Esophagus muscularis mucosa (tissue), 4 donors: ENCODE measurements around the gene LDLRAD2.

Experiments used
- EP300 ChIP-seq: sonication (generic); formaldehyde crosslinking; IDR thresholded peaks from one replicate; pipeline ENCODE4 v1.6.1; 2017; ENCODE audit warnings: antibody characterized with exemption
- POLR2A ChIP-seq: fragments of 450-650 bp; IDR thresholded peaks from one replicate; pipeline ENCODE4 v1.6.1; 2017; ENCODE audit warnings: antibody characterized with exemption, moderate library complexity, mild to moderate bottlenecking, low read depth
- POLR2AphosphoS5 ChIP-seq, 2 donors: sonication (generic); formaldehyde crosslinking; IDR thresholded peaks; one replicate each; pipeline ENCODE4 v1.6.1; 2017; ENCODE audit warnings: antibody characterized with exemption in 2 of 2
- TF ChIP-seq, protein P1 (sequence below), 3 experiments: fragments of 200-600 bp in 2 of 3; fragments of 450-650 bp in 1 of 3; sonication (generic) in 2 of 3; IDR thresholded peaks; one replicate each; pipeline ENCODE4 v1.5.1; 2017 to 2019; ENCODE audit warnings: antibody characterized with exemption in 3 of 3, mild to moderate bottlenecking in 2 of 3, moderate library complexity in 1 of 3

DNA sequence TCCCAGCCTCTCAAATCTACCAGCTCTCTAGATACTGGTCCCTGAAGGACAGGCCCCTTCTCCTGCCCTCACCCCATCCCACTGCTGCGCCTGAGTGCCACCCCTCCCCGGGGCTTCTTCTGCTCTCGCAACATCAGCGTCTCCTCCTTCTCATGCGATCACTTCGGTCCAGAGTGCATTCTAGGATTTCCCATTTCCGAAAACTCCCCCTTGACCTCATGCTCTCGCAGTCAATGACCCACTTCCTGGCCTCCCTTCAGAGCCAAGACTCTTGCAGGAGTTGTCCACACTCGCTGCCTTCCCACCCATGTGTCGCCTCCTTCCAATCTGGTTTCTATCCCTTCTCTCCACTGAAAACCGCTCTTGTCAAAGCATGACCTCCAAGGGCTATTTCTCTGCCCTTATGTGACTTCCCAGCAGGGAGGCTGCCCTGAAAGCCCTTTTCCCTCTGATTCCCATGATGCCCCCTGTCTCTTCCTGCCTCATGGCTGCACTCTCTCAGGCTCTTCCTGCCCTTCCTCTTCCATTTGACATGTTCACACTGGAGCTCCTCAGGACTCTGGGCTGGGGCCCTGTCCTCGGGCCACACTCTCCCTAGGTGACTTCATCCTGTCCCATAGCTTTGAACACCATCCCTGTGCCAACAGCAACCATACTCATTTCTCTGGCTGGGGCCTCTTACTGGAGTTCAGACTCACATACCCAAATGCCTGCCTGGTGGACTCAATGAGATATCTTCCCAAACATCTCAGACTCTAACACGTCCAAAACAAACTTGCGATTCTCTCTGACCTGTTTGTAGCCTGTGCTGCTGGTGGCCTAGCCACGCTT is 46.0 kb downstream of the LDLRAD2 start:
- TF ChIP-seq, protein P1, sequence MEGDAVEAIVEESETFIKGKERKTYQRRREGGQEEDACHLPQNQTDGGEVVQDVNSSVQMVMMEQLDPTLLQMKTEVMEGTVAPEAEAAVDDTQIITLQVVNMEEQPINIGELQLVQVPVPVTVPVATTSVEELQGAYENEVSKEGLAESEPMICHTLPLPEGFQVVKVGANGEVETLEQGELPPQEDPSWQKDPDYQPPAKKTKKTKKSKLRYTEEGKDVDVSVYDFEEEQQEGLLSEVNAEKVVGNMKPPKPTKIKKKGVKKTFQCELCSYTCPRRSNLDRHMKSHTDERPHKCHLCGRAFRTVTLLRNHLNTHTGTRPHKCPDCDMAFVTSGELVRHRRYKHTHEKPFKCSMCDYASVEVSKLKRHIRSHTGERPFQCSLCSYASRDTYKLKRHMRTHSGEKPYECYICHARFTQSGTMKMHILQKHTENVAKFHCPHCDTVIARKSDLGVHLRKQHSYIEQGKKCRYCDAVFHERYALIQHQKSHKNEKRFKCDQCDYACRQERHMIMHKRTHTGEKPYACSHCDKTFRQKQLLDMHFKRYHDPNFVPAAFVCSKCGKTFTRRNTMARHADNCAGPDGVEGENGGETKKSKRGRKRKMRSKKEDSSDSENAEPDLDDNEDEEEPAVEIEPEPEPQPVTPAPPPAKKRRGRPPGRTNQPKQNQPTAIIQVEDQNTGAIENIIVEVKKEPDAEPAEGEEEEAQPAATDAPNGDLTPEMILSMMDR (IDR thresholded peaks at IDR 0.05): no peak
- no peak for TF ChIP-seq POLR2A
- no peak for TF ChIP-seq POLR2AphosphoS5 (IDR thresholded peaks at IDR 0.05)
- no peak for TF ChIP-seq EP300
